GM15510 (cell line): ENCODE results near the gene DAPL1.

Experiments used
- POLR2A ChIP-seq: IDR thresholded peaks from 3 replicates; pipeline ENCODE4 v1.6.1; 2011; ENCODE audit warnings: borderline replicate concordance; ENCODE audit not compliant: insufficient read length; ENCODE audit errors: extremely low read depth

Gene DAPL1

GRCh38 chr2:158797963-158798700 lies 3.0 kb downstream of the DAPL1 start:
- no peak for TF ChIP-seq POLR2A

DNA sequence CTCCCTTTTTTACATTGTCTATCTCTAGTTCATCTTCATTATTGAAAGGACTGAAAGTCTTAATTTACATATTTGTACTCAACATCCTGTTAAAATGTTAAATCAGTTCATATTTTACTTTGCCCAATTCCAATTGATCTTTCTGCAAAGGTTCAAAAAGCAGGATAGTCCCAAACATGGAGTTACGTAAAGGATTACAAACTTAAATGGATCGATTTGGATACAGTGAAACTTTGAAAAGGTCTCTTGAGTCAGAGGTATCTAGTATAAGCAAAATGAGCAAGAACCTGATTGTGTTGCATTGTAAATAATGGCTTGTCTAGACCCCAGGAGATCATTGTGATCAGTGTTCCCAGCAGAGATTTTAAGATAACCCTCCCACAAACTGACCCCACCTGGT lies 4.1 kb downstream of the DAPL1 start:
- TF ChIP-seq POLR2A: no peak

GRCh38 chr2:158803506-158803905 lies 8.4 kb downstream of the DAPL1 start:
- TF ChIP-seq POLR2A: no peak

DNA sequence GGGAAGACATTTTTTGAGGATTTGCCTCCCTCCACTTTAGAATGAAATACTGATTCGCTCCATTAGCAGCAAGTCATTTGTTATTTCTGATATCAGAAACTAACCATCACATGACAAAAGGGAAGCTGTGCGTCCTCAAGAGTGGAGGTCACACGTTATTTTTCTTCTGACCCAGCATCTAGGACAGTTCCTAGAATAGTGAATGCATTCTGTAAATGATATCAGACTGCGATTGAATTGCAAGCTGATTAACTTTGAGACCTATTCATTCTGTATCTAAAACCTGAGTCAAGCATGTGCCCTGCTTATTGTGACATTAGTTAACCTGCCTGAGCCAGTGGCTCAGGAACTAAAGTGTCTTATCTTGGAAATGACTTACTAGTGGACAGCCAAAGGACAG lies 10.1 kb downstream of the DAPL1 start:
- no peak for TF ChIP-seq POLR2A

DNA sequence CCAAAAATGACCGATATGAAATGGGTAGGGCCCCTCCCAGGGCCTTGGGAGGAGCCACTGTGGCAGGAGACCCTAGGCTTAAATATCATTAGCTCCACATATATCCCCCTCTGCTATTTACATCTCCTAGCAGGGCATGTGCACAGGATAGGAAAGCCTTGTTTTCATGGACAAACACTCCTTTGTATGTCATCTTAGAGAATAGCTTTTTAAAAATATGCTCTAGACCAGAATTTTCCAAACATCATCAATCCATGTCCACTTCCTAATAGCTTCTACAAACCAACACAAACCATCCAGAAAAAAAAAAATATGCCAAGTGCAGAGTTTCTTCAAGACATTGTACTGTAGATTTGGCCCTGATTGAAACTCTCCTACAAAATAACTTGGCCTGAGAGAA lies 10.8 kb downstream of the DAPL1 start:
- TF ChIP-seq POLR2A: no peak

GRCh38 chr2:158806941-158807340 lies 11.8 kb downstream of the DAPL1 start:
- no peak for TF ChIP-seq POLR2A

DNA sequence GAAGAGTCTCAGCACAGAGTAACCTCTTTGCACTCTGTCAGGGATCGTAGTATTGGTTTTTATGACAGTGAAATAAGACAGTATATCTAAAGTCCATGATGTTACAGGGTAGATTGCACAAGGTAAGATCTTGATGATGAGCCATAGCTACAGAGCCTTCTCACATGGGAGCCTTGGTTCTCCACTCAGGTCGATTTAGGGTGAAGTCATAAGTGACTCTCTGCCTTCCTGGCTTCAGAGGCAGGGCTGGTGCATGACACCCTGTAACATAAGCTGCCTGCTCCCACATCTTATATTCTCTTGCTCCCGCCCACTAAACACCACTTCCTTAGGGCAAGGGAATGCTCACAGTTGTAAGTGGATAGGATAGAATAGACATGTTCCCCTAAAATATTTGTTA lies 13.3 kb downstream of the DAPL1 start:
- no peak for TF ChIP-seq POLR2A

GRCh38 chr2:158809816-158810215 lies 14.7 kb downstream of the DAPL1 start:
- no peak for TF ChIP-seq POLR2A

DNA sequence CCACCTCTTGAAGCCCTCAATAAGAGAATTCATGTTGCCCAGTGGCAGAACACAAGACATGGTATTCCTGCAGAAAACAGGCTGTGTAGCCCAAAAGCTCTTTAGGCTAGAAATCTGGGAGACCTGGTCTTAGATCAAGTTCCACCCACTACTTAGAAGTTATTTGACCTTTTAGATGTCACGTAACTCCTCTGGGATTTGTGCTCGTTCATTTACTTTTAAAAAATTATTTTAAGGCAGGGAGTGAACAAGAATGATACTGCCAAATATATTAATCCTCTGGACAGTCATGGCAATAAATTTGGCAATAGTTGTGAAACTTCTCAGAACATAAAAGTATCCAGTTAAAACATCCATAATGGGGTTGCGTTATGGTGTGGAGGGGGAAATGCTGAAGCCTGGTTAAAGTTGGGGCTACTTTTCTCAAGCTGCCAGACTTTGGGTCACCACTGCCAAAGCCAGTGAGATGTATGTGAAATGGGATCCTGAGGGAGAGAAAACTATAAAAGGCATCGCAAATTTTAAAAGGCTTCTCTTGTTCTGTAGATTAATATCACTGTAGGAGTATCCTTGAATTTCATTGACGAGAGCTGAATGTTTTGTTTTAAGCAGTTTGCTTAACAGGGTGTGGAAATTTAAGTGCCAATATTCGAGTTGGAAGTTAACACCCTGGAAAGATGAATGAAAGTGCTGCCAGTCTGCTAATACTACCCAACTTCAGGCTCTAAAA lies 15.8 kb downstream of the DAPL1 start:
- no peak for TF ChIP-seq POLR2A

DNA sequence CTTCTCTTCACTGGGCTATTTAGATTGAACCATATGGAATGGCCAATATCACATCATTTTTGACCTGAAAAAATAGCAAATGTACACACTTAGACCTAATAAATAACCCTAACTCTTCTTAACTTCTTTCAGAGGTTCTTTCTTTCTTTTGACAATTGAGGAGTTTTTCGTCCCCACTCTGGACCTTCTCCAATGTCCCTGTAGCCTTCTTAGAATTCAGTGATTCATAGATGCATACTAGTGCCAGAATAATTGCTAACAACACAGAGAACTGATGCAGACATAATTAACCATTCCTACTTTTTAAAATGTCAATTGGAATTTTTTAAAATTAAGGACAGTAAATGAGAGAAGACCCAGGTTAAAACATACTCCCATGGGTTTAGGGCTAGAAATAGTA lies 20.0 kb downstream of the DAPL1 start:
- no peak for TF ChIP-seq POLR2A

DNA sequence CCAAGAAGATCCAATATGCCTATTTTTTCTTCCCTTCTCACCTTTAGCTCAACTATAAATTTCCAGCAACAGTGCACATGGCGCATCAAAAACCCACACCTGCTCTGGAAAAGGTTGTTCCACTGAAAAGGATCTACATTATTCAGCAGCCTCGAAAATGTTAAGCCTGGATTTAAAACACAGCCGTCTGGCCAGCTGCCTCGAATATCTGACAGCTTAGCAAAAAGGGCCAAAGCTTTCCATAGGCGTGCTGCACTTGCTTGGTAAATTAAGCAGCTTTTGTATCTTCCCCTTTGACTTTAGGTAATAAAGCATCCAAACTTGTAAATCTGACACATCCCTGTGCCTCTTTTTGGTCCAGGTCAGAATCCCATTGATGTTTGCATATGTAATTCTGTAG lies 20.5 kb downstream of the DAPL1 start:
- TF ChIP-seq POLR2A: no peak

DNA sequence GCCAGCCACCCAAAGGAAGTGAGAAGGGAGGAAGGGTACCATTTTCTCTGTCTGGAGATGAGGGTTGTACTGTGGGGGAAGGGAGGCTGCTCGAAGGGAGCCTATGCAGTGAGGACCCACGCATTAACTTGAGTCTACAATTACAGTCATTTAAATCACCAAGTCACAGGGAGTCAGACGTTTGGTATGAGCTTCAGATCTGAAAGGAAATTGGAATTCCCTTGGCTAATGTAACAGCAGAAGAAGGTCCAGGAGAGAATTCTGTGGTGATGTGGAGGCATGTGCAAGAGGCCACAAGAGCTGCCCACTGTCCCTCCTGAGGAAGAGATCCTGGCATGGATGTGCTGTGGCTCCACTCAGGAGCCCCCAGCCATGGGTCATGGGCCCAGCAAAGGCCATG lies 22.5 kb downstream of the DAPL1 start:
- TF ChIP-seq POLR2A: no peak

DNA sequence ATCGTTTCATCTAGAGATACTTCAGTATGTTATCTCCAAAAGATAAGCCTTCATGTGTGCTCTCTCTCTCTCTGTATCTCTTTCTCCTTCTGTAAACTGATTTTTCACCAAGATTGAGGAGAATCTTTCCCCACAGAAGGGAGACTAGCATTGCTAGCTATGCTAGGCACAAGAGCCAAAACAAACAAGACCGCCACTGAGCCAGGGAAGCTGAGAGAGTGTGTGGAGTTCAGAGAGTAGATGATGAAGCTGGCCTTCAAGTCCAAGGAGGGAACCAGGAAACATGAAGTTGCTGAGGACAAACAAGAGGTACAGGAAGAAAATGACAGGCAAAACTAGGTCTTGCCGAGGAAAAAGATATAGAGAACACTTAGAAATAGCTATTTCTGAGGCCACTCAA lies 23.4 kb downstream of the DAPL1 start:
- no peak for TF ChIP-seq POLR2A

DNA sequence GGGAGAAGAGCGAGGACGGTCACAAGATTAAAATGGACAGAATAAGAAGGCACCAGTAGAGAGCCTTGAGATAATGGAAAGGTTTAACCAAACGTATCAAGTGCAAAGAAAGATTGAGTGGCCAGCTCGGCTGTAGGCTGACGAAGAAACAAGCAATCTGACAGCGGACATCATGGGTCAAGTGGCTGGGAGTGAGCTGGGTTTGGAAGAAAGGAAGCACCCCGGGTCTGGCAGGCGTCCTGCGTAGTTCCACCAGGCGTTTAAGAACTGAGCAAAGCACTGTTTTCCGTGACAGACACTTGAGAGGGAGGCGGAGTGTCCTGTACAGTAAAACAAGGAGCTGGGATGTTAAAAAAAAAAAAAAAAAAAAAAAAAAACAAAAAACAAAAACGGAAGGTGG lies 27.1 kb downstream of the DAPL1 start:
- no peak for TF ChIP-seq POLR2A

- no peak for TF ChIP-seq POLR2A
These were observed 28.5 kb downstream of the DAPL1 start for GRCh38 chr2:158823486-158824237.
